PC-3 (cell line): ENCODE measurements around the gene CD7. TPM values are rescaled to one million over a fixed set of nuclear protein-coding genes. Genes with fewer than 3 reads are reported as not detected.
A peak's percentile ranks its signal among the peaks of the same experiment; 100 is the strongest.

Experiments used
- ATAC-seq: fragments of 200-7000 bp; cut with Tn5 transposase; 2 replicates; pipeline ENCODE4 v1.9.1; 2020; ENCODE audit warnings: mild to moderate bottlenecking, moderate library complexity
- BruUV-seq: library from RNA; stranded (reverse); fragments of 400-500 nt; replicated peaks from 2 replicates; lab custom pipeline; 2021; lab: Mats Ljungman, UMichigan
- CTCF ChIA-PET: fragments of 300-600 bp; sonication (Branson Sonifier 250); formaldehyde crosslinking; loops from one replicate; lab custom pipeline; 2022; ENCODE audit warnings: antibody characterized with exemption; lab: Charles Lee
- POLR2A ChIA-PET: fragments of 300-600 bp; sonication (Branson Sonifier 250); formaldehyde crosslinking; loops from one replicate; lab custom pipeline; 2022; ENCODE audit warnings: antibody characterized with exemption; ENCODE audit not compliant: unreplicated experiment; lab: Charles Lee
- DNase-seq: peaks from one replicate; pipeline ENCODE4 v3.0.0-alpha.2; 2015
- H2AFZ ChIP-seq: fragments of 300-600 bp; sonication (generic); 2 replicates; pipeline ENCODE4 v1.6.0; 2016; ENCODE audit warnings: antibody characterized with exemption, low read length
- H3F3A ChIP-seq: fragments of 300-600 bp; sonication (generic); one replicate; pipeline ENCODE4 v1.6.0; 2017; ENCODE audit warnings: antibody characterized with exemption, low read length, control low read depth, mild to moderate bottlenecking; ENCODE audit not compliant: unreplicated experiment
- H3K27ac ChIP-seq: fragments of 300-600 bp; sonication (generic); 2 replicates; pipeline ENCODE4 v1.5.1; 2016; ENCODE audit warnings: mild to moderate bottlenecking, low read length
- H3K27me3 ChIP-seq: fragments of 300-600 bp; sonication (generic); 2 replicates; pipeline ENCODE4 v1.6.1; 2016; ENCODE audit warnings: low read length, mixed read lengths
- H3K36me3 ChIP-seq: fragments of 300-600 bp; sonication (generic); 2 replicates; pipeline ENCODE4 v1.6.1; 2016; ENCODE audit warnings: low read depth, mixed run types, low read length, mixed read lengths
- H3K4me1 ChIP-seq: fragments of 300-600 bp; sonication (generic); 2 replicates; pipeline ENCODE4 v1.5.1; 2016; ENCODE audit warnings: low read length; ENCODE audit not compliant: insufficient read depth
- H3K4me2 ChIP-seq: fragments of 300-600 bp; sonication (generic); 2 replicates; pipeline ENCODE4 v1.6.0; 2016; ENCODE audit warnings: low read length
- H3K4me3 ChIP-seq: fragments of 300-600 bp; sonication (generic); 2 replicates; pipeline ENCODE4 v1.5.1; 2016; ENCODE audit warnings: mild to moderate bottlenecking, low read length, mixed read lengths
- H3K79me2 ChIP-seq: fragments of 300-600 bp; sonication (generic); 2 replicates; pipeline ENCODE4 v1.6.1; 2017; ENCODE audit warnings: low read length, mixed read lengths
- H3K9ac ChIP-seq: fragments of 300-600 bp; sonication (generic); 2 replicates; pipeline ENCODE4 v1.6.0; 2016; ENCODE audit warnings: mild to moderate bottlenecking, low read length
- H3K9me2 ChIP-seq: fragments of 300-600 bp; sonication (generic); replicated peaks from 2 replicates; pipeline ENCODE4 v1.6.1; 2016; ENCODE audit warnings: mixed run types, low read length, mixed read lengths
- H3K9me3 ChIP-seq: fragments of 300-600 bp; sonication (generic); 2 replicates; pipeline ENCODE4 v1.6.1; 2016; ENCODE audit warnings: low read length, mixed read lengths
- H4K20me1 ChIP-seq: fragments of 300-600 bp; sonication (generic); 2 replicates; pipeline ENCODE4 v1.6.1; 2016; ENCODE audit warnings: low read length, mixed read lengths
- CTCF ChIP-seq: fragments of 300-600 bp; sonication (generic); conservative IDR thresholded peaks from 2 replicates; pipeline ENCODE4 v1.5.1; 2017; ENCODE audit warnings: antibody characterized with exemption, low read depth, mild to moderate bottlenecking, low read length
- EZH2 ChIP-seq: fragments of 300-600 bp; sonication (generic); IDR thresholded peaks from one replicate; pipeline ENCODE4 v1.6.1; 2017; ENCODE audit warnings: antibody characterized with exemption, mild to moderate bottlenecking, low read length; ENCODE audit not compliant: unreplicated experiment
- EZH2phosphoT487 ChIP-seq: fragments of 300-600 bp; sonication (generic); IDR thresholded peaks from 2 replicates; pipeline ENCODE4 v1.6.1; 2018; ENCODE audit warnings: mild to moderate bottlenecking, antibody characterized with exemption, low read length, borderline replicate concordance
- intact Hi-C: fragments of 100-400 bp; cut with micrococcal nuclease; formaldehyde crosslinking; loops from 2 replicates; pipeline ENCODE4 v1.9.0; 2023
- total RNA-seq: library from RNA; depleted of rRNA; stranded (reverse); fragments of >200 nt; gene quantifications from 2 replicates; pipeline ENCODE4 v1.2.3, GENCODE V29; 2014

CD7 gene
- total RNA-seq, 1 experiment from 2014 or later, result 0.15 TPM

GRCh38 chr17:82356845-82357355 lies 39.5 kb upstream of the CD7 start:
- CTCF ChIA-PET, result interaction anchor here (0.6 kb wide), 1 partner anchor 16 kb away, joined by 3 read pairs; no protein-coding TSS in a partner anchor

GRCh38 chr17:82355770-82356427 lies 38.5 kb upstream of the CD7 start:
- BruUV-seq, result no TSS peak
- CTCF ChIA-PET, result no interaction called here
- Histone ChIP-seq H3K4me3 (no peak overlapping the region), H3K4me2 (no peak overlapping the region), H3K27me3 (no peaks in the 10 kb centered on the region), H3K4me1 (peaks cover 11% of the 10 kb centered on the region), H3K9ac (no peak overlapping the region), H4K20me1 (no peaks in the 10 kb centered on the region), H3K36me3 (no peaks in the 10 kb centered on the region), H3K27ac (no peak overlapping the region), H3K9me3 (no peaks in the 10 kb centered on the region), H3F3A (no peaks in the 10 kb centered on the region), H2AFZ (no peak overlapping the region), H3K9me2 (no peaks in the 10 kb centered on the region), H3K79me2 (no peaks in the 10 kb centered on the region)
- intact Hi-C loops, result loop anchor here (10.0 kb wide), 2 partner anchors 99 to 169 kb away; partner anchors contain the start of genes CYBC1 and NARF
- DNase-seq, result peak; percentile 60
- TF ChIP-seq EZH2 (no peak), EZH2phosphoT487 (no peak), CTCF (no peak)
- POLR2A ChIA-PET, result no interaction called here
- peak; percentile 51 for ATAC-seq

More at GRCh38 chr17:82356845-82357355, 39.5 kb upstream of the CD7 start:
- no peaks in the 10 kb centered on the region for H3K9me2 ChIP-seq
- H3K4me3 ChIP-seq, result no peak overlapping the region
- H3K4me2 ChIP-seq, result no peak overlapping the region
- H3K27me3 ChIP-seq, result no peaks in the 10 kb centered on the region
- no peaks in the 10 kb centered on the region for H4K20me1 ChIP-seq
- TF ChIP-seq EZH2phosphoT487, result no peak
- no peak for TF ChIP-seq EZH2
- no peak for TF ChIP-seq CTCF
- H3K9ac ChIP-seq, result no peak overlapping the region
- no peak overlapping the region for H3K27ac ChIP-seq
- no peaks in the 10 kb centered on the region for H3K36me3 ChIP-seq
- H2AFZ ChIP-seq, result no peak overlapping the region
- DNase-seq (no peak), ATAC-seq (no peak)
- no peaks in the 10 kb centered on the region for H3K79me2 ChIP-seq
- H3K9me3 ChIP-seq, result no peaks in the 10 kb centered on the region
- H3K4me1 ChIP-seq, result peaks cover 11% of the 10 kb centered on the region
- intact Hi-C loops, result loop anchor here (10.0 kb wide), 2 partner anchors 98 to 168 kb away; partner anchors contain the start of genes CYBC1 and NARF
- POLR2A ChIA-PET, result no interaction called here
- BruUV-seq, result no TSS peak
- no peaks in the 10 kb centered on the region for H3F3A ChIP-seq
